Measurements from ENCODE around the gene NCBP2L.

Gene NCBP2L

DNA sequence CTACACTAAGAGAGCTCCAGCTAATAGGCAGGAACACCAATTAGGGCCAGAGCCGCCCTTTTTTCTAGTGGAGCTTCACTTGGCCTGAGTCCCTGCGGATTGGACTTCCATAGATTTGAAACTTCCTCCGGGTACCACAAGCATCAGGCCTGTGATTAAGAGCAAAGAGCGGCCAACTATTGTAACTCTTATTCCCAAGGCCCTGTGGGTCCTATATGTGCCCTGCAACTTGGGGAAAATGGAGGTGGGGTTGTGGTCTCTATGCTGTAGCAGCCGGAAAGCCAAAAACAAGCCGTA is at the start of gene NCBP2L:
TSS of gene NCBP2L (plus strand) at position 198 of the 297 bp plus-strand sequence. CDS start 16,488 bp downstream, outside the sequence.
- no peak for DNase-seq (ENCODE audit: low spot score)

DNA sequence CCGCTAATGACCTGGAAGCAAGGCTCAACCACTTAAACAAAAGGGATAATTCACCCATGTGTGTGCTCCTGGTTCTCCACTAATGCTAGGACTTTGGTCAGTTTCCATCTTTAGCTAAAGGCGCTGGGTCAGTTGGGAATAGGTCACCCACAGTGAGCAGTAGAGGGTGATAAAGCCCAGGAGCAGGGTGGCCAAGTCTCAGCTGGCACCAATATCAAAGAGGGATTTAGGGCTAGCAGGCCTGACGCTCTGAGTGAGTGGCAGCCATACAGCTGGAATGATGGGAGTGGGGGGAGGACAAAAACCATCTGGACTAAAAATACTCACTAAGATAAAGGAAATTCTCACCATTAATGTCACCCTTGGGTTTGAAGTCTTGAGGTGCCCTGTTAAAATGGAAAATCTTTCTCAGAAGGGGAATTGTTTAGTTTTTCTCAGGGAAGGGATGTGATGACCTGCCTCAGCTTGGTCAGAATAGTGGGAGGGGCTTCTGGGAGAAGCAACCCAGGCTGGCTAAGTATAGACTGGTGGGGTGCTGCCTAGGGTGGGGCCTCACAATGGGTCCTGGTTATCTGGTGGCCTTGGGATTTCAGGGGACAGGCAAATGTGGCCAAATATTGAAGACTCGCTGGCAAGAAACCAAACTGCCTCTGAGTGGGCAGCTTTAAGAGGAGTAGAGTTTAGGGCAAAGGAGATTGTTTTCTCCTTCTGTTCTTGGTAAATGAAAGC is 49.0 kb upstream of the NCBP2L start:
- DNase-seq (ENCODE audit: low spot score) = no peak

DNA sequence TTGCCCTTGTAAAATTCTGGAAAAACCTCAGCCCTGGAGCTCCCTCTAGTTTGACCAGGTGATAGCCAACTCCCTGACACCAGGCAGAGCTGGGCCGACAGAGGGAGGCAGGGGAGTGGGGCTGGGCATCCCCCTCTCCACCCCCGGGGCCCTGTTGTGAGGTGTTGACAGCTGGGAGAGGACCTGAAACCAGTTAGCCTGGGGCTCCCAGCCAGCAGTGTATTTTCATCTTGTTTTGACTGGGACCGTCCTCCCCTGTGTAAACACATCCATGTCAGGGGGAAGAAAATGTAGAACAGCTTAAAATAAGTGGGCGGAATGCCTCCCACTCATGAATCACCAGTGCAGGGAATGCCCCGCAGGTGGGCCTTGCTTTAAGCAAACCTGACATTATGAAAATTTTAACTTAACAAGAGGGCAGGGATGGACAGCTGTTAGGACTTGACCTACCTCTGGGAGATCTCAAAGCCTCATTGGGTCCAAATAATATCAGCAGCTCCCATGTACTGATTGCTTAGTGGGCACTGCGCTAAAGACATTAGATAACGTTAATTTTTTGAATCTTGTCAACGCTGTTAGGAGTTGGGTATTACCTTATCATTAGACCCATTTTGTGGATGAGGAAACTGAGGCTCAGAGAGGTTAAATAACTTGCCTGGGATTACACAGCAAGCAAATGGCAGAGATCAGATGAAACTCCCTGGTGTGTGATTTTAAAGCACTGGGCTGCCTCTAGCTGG is 47.8 kb upstream of the NCBP2L start:
- no peak for DNase-seq (ENCODE audit: low spot score)

DNA sequence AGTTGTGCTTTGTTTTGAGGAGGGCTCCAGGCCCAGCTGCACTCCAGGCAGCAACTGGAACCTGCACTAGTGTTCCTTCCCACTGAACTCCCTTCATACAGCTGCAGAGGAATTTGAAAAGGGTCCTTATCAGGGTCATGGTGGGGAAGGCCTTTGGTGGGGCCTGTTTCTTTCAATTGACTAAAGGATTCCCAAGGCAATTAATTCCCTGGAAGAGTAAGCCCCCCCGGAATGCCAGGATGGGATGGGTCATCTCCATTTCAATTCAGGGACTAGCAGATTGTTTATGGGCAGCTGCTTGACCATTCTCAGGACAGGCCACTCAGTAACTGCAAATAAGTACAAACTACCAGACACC is 47.3 kb upstream of the NCBP2L start:
- no peak for DNase-seq (ENCODE audit: low spot score)

DNA sequence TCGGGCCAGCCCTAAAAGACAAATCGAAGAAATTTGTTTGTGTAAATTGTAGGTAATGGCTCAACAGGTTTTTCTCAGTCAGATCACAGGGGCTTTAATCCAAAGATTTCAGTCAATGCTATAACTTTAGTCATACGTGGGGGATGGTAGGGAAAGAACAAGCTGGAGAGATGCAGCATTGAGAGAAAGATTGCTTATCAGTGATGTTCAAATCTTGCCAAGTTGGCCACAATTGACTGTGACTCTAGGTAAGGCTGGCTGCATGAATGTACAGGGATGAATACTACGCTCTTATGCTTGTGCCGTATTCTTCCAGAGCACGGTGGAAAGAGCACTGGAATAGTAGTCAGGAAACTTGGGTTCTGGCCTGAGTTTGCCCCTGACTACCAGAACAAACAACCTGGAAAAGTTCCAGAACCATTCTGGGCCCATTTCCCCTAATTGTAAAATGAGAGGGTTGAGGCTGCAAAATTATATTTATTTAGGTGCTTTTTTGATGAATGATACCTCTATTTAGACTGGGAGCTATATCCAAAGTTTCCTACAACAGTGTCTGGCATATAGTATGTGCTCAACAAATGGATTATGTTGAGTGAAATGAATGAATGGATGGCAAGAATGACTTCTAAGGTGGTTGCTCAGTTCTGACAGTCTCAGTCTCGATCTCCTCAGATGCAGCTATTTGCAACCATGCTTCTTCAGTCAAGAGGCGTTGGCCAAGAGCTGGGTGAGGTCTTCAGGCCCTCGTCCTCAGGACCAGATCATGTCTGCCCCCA is 46.4 kb upstream of the NCBP2L start:
- no peak for DNase-seq (ENCODE audit: low spot score)

DNA sequence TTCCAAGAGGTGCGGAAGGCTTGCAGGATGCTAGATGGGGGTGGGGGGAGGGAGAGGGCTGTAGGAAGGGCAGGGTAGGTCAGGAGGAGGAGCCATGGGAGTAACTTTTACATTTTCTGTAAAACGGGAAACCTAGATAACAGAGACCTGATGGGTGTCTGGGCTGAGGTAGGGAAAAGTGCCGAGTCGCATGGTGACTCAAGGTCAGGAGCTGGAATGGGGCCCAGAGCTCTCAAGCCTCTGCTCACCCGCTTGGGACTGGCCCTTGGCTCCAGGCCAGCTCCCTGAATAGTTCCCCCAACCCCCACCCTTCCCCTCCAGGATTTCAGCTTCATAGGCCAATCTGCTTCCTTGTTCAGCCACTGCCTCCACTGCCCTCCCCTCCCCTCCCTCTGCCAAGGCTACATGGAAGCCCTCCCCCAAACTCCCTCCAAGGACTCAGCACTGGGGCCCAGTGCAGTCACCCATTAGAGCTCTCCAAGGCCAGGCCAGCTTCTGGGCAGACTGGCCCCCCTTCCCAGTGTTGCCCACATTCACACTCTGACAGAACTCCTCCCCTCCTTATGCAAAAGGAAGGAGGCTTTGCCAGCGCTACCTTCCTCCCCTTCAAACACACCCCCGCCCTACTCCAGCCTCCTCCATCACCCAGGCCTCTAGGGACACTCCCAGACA is 45.6 kb upstream of the NCBP2L start:
- peak; percentile 17 for DNase-seq (ENCODE audit: low spot score)

DNA sequence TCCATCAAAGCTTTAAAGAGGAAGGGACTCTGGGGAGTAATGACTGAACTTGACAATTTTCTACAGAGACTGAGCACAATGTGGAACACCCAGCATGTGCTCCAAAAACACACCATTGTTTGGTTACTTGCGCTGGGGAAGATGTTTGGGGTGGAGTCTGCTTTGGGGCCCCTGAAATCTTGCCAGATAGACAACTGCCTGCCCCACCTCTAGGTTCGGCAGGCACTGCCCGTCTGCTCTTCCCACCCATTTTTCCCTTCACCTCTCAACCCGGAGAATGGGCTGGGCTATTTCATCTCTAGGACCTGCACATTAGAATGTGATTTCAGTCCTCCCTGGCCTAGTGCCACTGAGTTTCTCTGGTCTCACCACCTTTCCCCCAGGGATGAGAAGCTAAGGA is 43.8 kb upstream of the NCBP2L start:
- no peak for DNase-seq (ENCODE audit: low spot score)

DNA sequence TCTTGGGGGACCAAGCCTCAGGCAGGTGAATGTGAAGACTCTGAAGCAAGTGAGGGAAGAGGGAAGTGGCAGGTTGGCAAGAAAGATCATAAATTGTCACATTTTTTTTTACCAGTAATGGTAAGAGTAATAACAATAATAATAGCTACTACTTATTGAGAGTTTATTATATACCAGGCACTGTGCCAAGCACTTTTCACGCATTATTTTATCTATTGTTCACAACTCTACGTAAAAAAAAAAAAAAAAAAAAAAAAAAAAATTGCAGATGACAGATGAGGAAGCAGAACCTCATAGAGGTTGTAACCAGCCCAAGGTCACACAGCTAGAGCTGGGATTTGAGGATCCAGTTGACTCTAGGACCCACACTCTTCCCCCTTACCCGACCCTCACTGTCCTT is 42.9 kb upstream of the NCBP2L start:
- DNase-seq (ENCODE audit: low spot score) = no peak

DNA sequence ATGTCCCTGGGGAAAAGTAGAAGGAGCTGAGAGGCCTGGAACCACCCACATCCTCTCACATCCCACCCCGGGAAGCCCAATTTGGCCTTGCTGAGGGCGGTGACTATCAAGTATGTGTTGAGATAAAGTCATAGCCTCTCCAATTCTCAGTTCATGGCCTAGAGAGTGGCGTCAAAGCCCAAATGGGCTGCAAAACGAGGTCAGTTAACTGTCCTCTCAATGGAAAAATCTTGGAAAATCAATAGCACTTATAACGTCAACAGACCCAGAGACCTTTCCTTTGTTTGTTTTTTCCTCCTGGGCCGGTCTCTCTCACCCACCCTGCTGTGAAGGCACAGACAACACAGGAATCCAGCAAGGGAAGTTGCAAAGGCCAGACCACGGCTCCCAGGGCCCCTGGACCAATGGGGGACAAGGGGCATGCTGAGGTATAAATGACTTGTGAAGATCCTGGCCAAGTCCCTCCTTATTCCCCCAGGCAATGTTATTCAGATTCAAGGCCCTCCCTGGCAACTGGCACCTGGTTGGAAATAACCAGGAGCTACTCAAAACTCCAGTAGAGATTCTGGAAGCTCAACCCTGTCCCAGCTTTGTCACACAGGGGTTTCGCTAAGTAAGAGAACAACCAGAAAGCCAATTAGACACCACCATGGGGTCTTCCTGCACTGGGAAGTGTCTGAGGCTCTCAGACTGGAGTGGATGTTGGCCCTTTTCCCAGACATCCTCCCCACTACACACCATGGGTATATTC is 40.6 kb upstream of the NCBP2L start:
- DNase-seq (ENCODE audit: low spot score) = no peak

DNA sequence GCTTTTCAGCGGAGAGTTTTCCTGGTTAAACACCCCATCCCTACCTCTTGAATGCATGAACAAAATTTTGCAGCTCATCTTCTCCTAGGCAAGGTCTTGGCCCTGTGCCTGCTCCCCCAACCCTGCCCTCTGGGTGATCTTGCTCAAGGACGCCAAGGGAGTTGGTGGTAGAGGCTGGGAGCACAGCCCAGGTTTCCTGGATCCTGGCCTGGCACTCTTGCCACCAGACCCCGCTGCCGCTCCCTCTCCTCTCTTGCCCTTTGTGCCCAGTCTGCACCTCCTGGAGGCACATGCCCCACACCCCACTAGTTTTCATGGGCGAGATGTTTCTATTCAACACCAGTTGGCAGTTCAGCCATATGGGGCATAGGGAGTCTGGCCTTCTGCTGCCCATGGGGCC is 39.3 kb upstream of the NCBP2L start:
- no peak for DNase-seq (ENCODE audit: low spot score)

DNA sequence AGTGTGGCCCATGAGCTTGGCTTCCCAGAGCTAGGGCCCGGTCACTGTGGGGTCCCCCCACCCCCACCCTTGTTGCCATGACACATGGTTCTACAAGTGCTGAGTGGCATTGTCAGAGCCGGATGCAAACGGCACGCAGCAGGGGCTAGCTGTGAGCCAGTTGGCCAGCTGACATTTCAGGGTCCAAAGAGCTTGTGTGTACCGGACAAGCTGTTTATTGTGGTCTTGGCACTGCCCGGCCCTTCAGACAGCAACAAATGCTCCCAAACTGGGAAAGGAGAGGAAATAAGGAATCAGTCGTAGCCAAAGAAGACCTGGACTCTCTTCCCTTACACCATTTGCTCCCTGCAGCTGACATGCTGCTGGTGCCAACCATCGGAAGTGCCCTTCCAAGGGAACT is 38.8 kb upstream of the NCBP2L start:
- DNase-seq (ENCODE audit: low spot score) = no peak

DNA sequence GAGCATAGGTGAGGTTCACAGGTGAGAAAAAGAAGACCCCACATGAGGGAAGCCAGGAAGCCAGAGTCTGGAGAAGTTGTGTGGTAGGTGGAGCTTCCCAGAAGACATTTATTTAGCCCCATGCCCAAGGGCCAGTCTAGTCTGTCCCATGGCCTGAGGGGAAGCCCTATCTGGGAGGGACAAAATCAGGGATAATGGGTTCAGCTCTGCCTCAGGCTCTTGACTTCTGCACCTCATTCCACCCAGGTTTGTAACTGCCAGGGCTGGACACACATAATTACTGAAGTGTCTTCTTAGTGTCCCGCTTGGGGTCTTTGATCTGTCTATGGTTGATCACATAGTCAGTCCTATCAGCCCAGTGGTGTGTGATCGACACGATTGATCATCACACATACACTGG is 38.0 kb upstream of the NCBP2L start:
- no peak for DNase-seq (ENCODE audit: low spot score)

DNA sequence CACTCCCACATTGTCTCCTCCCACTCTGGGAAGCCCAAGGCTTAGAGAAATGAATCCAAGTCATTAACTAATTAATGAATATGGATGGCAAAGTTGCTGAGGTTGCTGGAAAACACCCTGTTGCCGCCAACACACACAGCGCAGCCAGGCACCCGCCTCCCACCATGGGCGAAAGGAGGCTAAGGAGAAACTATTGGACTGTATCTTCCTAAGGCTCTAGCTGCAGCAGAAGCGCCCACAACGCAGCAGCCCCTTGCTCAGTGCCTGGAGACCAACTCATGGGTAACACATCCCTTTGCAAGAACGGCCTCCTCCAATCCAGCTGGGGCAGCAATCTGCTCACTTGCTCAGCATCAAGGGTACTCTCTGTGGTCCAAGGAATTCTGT is 36.1 kb upstream of the NCBP2L start:
- DNase-seq (ENCODE audit: low spot score) = no peak

DNA sequence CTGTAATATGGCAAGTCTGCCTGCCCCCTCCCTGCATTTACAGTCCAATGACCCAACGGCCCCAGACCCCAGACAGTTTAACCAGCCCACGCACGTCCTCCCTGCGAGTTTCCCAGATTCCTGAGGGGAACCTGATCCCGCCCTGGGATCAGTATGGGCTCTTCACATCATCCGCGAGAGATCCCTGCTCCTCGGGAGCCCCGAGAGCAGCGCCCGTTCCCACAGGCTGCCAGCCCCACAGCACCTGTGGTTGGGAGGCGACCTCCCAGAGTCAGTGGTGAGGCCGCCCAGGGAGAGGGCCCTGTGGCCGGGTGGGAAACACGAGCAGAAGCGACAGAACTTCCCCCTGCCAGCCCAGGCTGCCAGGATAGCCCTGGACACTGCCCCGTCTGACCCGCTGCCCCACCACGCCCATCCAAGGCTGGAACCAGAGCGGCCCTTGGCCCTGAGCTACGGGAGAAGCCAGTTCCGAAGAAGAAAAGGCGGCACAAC is 34.8 kb upstream of the NCBP2L start:
- no peak for DNase-seq (ENCODE audit: low spot score)

DNA sequence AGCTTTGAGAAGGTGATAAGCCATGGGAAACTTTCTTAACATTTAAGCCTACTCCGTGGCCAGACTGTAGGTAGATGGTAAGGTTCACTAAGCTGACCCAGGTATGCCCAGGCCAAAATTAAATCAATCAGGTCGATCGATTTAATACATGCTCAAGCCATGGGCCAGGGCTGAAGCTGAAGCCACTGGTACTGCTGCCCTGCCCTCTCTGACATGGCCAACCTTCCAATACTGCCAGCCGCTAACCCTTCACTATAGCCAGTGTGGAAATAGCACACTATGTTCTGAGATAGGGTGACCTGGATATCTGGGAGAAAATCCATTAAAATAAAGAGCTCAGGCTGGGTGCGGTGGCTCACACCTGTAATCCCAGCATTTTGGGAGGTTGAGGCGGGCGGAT is 33.5 kb upstream of the NCBP2L start:
- DNase-seq (ENCODE audit: low spot score) = no peak

DNA sequence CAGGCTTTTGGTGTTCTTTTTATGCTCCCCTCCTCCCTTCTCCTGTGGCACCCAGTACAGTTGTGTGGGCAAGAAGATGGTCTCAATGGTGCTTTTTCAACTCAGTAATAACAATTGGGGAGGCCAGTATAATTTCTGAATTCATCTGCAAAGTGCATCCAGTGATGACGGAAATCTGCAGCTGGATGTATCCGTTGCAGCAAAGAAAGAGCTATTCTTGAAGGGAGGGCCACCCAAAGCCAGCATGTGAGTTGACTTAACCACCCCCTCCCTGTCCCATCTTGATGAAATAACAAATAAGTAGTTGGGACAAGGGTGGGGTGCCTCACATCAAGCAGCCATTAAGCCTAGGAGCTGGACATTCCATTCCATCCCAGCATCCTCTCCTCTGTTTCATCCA is 32.7 kb upstream of the NCBP2L start:
- no peak for DNase-seq (ENCODE audit: low spot score)

DNA sequence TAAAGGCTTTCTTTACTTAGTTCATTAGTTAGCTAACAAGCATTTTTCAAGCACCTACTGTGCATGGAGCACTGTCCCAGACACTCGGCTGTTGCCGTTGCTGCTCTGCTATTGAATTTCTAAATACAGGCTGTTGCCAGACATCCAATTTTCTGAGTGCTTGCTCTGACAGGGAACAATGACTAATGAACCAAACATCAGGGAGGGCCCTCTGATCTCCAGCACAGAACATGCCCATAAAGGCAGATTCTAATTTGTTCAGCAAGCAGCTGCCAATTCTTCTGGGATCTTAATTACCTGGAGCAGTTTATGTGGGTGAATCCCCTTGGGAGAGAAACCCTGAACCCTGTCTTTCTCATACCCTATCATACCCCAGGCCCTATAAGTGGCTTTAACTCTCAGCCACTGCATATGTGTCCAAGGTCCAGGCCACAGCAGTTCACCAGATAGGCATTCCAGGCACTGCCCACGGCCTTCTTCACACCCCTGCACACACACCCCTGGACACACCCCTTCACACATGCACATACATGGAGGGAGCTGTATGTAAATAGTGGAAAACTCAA is 29.9 kb upstream of the NCBP2L start:
- no peak for DNase-seq (ENCODE audit: low spot score)

DNA sequence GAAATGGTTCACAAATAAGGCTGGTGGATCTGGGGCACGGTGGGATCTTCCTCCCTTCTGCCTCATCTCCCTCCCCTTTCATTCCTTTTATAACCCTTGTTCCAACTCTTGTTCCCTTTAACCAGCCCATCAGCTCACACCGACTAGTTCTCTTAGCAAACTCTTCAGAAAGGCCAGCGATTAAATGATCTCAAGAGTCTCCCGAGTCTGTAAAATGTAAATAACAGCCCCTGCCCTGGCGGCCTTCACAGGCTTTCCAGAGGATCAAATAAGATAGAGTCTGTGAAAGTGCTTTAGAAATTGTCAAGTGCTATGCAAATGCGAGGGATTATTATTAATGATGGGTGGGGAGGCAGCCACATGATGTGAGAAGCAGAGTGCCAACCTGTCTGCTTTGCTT is 29.0 kb upstream of the NCBP2L start:
- DNase-seq (ENCODE audit: low spot score) = no peak

DNA sequence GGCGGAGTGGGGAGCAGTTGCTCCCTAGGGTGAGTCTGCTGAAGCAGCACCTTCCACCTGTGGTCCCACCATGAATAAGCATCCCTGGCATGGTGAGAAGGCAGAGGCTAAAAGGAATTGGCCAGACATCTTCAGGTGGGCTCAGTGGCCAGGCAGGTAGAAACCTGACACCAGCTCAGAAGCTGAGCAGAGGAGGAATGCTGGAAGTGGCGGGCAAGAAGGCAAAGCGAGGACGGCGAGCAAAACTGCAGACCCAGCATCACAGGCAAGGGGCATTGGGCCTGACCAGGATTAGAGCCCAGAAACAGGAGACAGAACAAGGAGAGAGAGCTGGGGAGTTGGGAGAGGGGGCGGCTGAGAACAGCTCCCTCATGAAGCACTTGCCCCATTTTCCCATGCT is 27.3 kb upstream of the NCBP2L start:
- no peak for DNase-seq (ENCODE audit: low spot score)

DNA sequence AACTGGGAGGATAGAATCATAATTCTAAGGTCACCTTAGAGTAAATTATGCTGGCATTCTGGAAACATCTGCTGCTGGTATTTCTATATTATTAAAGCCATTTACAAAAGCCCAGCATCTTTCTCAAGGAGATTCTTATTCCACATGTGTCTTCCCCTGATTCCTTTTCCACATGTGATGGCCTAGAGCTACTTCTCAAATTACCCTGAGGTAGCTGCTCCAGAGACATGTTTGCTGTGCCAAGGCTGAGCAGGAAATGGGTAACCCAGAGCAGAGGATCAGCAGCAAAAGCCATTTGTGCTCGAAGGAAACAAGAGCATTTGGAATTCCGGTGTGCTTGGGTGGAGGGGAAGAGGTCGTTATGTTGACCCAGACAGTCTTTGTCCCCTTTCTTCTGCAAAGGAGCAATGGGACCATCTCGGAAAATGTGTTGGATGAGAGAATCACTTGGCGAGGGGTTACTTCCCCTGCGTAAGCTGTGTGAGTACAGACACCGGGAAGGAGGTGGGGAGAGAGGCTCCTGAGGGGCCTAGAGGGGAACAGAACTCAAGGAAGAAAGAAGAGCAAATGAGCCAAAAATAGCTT is 26.6 kb upstream of the NCBP2L start:
- DNase-seq (ENCODE audit: low spot score) = no peak

DNA sequence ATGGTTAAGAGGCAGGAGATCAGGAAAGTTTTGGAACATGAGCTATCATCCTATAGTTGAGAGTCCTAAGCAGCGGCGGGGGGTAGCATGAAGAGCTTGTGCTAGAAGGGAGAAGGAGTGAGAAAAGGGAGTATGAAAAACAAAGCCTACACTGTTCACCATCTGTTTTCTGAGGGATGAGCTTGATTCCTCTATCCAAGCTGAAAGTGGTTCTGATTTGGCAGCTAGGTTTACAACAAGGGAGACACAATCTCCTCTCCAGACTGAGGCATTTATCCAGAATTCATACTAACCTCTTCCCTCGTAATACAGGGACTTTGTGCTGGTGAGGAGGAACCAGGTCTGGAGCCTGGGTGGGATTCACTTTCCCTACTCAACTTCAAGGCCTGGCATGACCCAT is 25.5 kb upstream of the NCBP2L start:
- no peak for DNase-seq (ENCODE audit: low spot score)

All from RKO (cell line).